Prostate gland (tissue), 2 donors: ENCODE measurements around the gene MMAA. TPM values are rescaled to one million over a fixed set of nuclear protein-coding genes. Genes with fewer than 3 reads are reported as not detected.

ENCODE experiments used
- DNase-seq: peaks from one replicate; pipeline ENCODE4 v3.0.0-alpha.2; 2019; ENCODE audit warnings: low spot score
- H3K27ac ChIP-seq, 2 donors: fragments of 200-600 bp; sonication (generic); 2 replicates each; pipeline ENCODE4 v1.5.1; 2017 to 2019
- H3K27me3 ChIP-seq: fragments of 200-600 bp; sonication (generic); replicated peaks from 2 replicates; pipeline ENCODE4 v1.5.1; 2019; ENCODE audit not compliant: insufficient read depth
- H3K36me3 ChIP-seq, 2 donors: fragments of 200-600 bp; sonication (generic); 1 replicate in 1 of 2; 2 replicates in 1 of 2; pipeline versions ENCODE4 v1.5.1 to v1.8.1; 2017 to 2019
- H3K4me1 ChIP-seq: fragments of 200-600 bp; sonication (generic); replicated peaks from 2 replicates; pipeline ENCODE4 v1.5.1; 2019
- H3K4me3 ChIP-seq, 2 donors: fragments of 200-600 bp; sonication (generic); 2 replicates each; pipeline ENCODE4 v1.5.1; 2017 to 2019
- H3K9me3 ChIP-seq: fragments of 200-600 bp; sonication (generic); 2 replicates; pipeline ENCODE4 v1.5.1; 2017
- CTCF ChIP-seq, 4 experiments: fragments of 200-600 bp in 2 of 4; fragments of 450-650 bp in 2 of 4; sonication (generic) in 2 of 4; IDR thresholded peaks; 1 replicate in 3 of 4; 2 replicates in 1 of 4; pipeline ENCODE4 v1.5.1; 2016 to 2019; ENCODE audit warnings: antibody characterized with exemption in 4 of 4, mild to moderate bottlenecking in 2 of 4, moderate library complexity in 2 of 4
- POLR2A ChIP-seq: fragments of 450-650 bp; IDR thresholded peaks from one replicate; pipeline ENCODE4 v1.6.1; 2016; ENCODE audit warnings: antibody characterized with exemption, mild to moderate bottlenecking
- POLR2AphosphoS5 ChIP-seq: sonication (generic); formaldehyde crosslinking; IDR thresholded peaks from one replicate; pipeline ENCODE4 v1.6.1; 2017; ENCODE audit warnings: antibody characterized with exemption
- WGBS: methylation state at CpG from one replicate; pipeline ENCODE4 v1.1.5; 2018; 5-methylcytosine and 5-hydroxymethylcytosine counted together
- intact Hi-C: fragments of 100-400 bp; cut with DNase I; formaldehyde crosslinking; loops from one replicate; pipeline ENCODE4 v1.14.2; 2022
- total RNA-seq, 2 donors: library from RNA; depleted of rRNA; stranded (reverse); fragments of >200 nt; gene quantifications; one replicate each; pipeline ENCODE4 v1.1.0, GENCODE V29; 2016

The MMAA gene
- total RNA-seq, 2 donors from 2014 or later = 3.6 TPM

GRCh38 chr4:145679991-145680455, 60.8 kb downstream of the MMAA start, which contains the start of gene C4orf51:
TSS of gene C4orf51 (plus strand) at chr4:145680146. CDS start at chr4:145680204, 58 bp downstream.
- peak; percentile 4 for DNase-seq
- H3K36me3 ChIP-seq = no peaks in the 10 kb centered on the region
- peak within 1 kb of the TSS in 1 of 2 donors; percentile 41 for H3K27ac ChIP-seq
- intact Hi-C loops = no loop called here
- no peaks in the 10 kb centered on the region for H3K4me1 ChIP-seq
- H3K4me3 ChIP-seq = no peak within 1 kb of the TSS
- TF ChIP-seq POLR2AphosphoS5 (peak; percentile 3), CTCF (IDR thresholded peaks at IDR 0.05) (no peak)
- 16% methylated on average over 6 of the region's 6 CpGs for WGBS
- H3K9me3 ChIP-seq = no peaks in the 10 kb centered on the region
- H3K27me3 ChIP-seq = no peaks in the 10 kb centered on the region

GRCh38 chr4:145680902-145681301, 61.7 kb downstream of the MMAA start:
- DNase-seq = no peak
- TF ChIP-seq POLR2A (no peak), POLR2AphosphoS5 (no peak), CTCF (IDR thresholded peaks at IDR 0.05) (no peak)
- Histone ChIP-seq H3K27me3 (no peaks in the 10 kb centered on the region), H3K9me3 (no peaks in the 10 kb centered on the region), H3K27ac (no peak overlapping the region), H3K36me3 (no peaks in the 10 kb centered on the region), H3K4me3 (no peak overlapping the region), H3K4me1 (no peaks in the 10 kb centered on the region)
- 100% methylated on average over 1 of the region's 1 CpG for WGBS
- intact Hi-C loops = no loop called here

GRCh38 chr4:145681518-145681917, 62.3 kb downstream of the MMAA start:
- intact Hi-C loops = no loop called here
- Histone ChIP-seq H3K36me3 (no peaks in the 10 kb centered on the region), H3K27me3 (no peaks in the 10 kb centered on the region), H3K27ac (no peak overlapping the region), H3K9me3 (no peaks in the 10 kb centered on the region), H3K4me3 (no peak overlapping the region), H3K4me1 (no peaks in the 10 kb centered on the region)
- no peak for TF ChIP-seq POLR2AphosphoS5
- TF ChIP-seq CTCF (IDR thresholded peaks at IDR 0.05) = no peak
- TF ChIP-seq POLR2A = no peak
- DNase-seq = no peak

GRCh38 chr4:145681956-145682355, 62.8 kb downstream of the MMAA start:
- 97% methylated on average over 1 of the region's 1 CpG for WGBS
- intact Hi-C loops = no loop called here
- no peak overlapping the region for H3K27ac ChIP-seq

More at GRCh38 chr4:145681956-145682355, 62.8 kb downstream of the MMAA start:
- Histone ChIP-seq H3K4me3 (no peak overlapping the region), H3K36me3 (no peaks in the 10 kb centered on the region), H3K9me3 (no peaks in the 10 kb centered on the region), H3K4me1 (no peaks in the 10 kb centered on the region), H3K27me3 (no peaks in the 10 kb centered on the region)
- TF ChIP-seq POLR2AphosphoS5 (no peak), CTCF (IDR thresholded peaks at IDR 0.05) (no peak), POLR2A (no peak)
- DNase-seq = no peak
